Posterior cingulate gyrus (tissue), 11 donors: ENCODE results near the gene DBH.

Source experiments
- DNase-seq, 10 donors: peaks; one replicate each; pipeline versions ENCODE4 v3.0.0 to v3.0.0-alpha.2; 2020 to 2021; ENCODE audit warnings: mixed read lengths in 3 of 10
- intact Hi-C: fragments of 100-400 bp; cut with DNase I; formaldehyde crosslinking; loops from one replicate; pipeline ENCODE4 v1.15.1; 2023

DBH gene

DNA sequence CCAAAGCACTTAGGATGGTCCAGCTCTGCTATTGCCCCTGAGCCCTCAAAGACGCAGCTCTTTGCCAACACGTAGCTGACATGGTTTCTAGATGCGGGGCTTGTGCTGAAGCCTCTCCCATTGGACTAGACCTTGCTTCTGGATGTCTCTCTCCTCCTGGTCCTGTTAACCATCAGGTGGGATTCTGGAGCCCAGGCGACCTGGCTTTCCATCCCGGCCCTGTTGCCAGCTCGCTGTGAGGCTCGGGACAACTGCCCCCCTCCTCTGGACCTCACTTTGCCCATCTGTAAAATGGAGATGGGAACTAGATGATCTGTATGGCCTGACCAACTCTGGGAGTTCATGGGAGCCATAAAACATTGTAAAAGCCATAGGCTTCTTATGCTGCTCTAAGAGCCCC, 4.0 kb downstream of the DBH start:
- peak in 1 of 10 donors; percentile 51 for DNase-seq
- intact Hi-C loops: no loop called here

DNA sequence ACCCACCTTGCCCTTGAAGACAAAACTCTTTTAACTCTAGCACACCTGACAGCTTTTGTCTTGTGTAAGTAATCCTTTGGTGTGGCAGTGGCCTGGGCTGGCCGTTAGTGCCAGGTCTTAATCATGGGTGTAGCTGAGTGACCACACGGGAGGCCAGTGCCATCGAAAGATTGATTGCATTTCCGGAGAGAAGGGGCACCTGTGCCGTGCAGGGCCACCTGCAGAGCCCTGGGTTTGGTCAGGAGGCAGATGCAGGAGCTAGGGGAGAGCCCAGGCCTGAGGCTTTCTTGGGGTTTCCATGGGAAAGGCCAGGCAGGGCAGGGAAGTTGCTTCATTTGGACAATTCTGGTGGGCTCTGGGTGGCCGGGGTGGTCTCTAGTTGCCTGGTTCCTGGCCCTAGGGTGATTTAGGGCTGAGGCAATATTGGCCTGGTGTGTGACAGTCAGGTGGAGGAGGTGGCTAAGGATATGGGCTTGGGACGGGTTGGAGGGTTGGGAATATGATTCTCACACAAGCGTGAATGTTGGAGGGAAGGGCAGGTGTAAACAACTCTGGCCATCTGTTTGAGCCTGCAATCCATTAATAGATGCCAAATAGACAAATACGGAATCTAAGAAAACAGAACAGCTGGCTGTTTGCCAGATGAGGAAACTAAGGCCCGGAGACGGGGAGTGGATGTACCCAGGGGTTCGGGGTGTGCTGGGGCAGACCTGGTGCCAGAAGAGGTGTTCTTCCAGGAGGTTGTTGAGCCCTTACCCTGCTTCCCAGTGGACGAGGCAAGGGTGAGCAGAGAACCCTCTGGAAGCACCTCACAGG, 4.6 kb downstream of the DBH start:
- intact Hi-C loops: no loop called here

GRCh38 chr9:133641396-133641655, 5.2 kb downstream of the DBH start:
- DNase-seq: peak in 2 of 10 donors; percentile 29 to 69
- intact Hi-C loops: no loop called here

More for the DNA sequence above, 4.6 kb downstream of the DBH start:
- peak in 2 of 10 donors; percentile 25 to 41 for DNase-seq

DNA sequence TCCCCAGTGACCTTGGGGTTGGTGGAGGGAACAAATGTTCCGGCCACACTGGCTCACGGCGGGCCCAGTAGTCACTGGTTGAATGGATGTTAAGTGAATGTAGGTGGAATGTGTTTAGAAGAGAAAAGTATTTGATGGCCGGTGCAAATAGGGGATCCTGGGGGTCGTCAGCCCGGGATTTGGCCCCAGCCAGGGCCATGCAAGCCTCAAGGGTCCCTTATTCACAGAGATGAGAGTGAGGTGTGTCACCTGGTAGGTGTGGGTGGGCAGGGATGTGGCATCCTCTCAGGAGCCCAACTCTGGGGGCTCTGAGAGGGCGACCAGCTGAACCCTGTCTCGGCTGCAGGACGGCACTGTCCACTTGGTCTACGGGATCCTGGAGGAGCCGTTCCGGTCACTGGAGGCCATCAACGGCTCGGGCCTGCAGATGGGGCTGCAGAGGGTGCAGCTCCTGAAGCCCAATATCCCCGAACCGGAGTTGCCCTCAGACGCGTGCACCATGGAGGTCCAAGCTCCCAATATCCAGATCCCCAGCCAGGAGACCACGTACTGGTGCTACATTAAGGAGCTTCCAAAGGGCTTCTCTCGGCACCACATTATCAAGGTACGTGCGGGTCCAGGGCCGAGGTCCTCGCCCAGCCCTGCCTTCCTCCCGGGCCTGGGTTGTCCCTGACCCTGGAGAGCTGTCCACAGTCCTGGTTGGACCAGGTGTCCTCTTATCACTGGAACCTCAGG, 5.9 kb downstream of the DBH start:
- peak in 2 of 10 donors; percentile 48 to 54 for DNase-seq
- intact Hi-C loops: no loop called here

DNA sequence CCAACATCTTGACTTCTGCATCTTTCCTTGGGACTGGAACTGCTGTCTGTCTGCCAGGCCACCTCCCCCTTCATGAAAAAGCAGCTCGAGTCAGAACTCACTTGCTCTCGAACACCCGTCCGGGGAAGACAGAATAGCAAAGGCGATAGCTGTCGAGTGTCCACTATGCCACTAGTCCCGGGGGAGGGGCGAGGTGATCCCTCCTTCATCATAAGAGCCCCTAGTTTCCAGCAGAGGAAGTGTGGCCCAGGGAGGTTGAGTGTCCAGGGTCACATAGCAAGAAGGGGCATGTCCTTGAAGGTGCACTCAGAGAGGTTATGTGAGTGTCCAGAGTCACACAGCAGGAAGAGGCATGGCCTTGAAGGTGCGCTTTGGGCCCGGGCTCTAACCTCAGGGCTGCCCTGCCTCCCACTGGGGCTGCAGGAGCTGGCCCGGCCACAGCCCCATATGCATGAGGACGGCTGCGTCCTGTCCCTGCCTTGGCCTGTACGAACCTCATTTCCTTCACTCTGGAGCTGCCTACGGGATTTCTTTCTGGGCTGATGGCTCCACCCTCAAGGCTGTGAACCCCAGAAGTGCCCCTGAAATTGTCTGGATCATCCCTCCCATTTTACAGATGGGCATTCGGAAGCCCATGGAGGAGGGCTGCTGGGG, 6.7 kb downstream of the DBH start:
- intact Hi-C loops: no loop called here
- DNase-seq: peak in 2 of 10 donors; percentile 18 to 54

GRCh38 chr9:133643362-133643755, 7.2 kb downstream of the DBH start:
- intact Hi-C loops: no loop called here
- DNase-seq: peak in 2 of 10 donors; percentile 45 to 57

DNA sequence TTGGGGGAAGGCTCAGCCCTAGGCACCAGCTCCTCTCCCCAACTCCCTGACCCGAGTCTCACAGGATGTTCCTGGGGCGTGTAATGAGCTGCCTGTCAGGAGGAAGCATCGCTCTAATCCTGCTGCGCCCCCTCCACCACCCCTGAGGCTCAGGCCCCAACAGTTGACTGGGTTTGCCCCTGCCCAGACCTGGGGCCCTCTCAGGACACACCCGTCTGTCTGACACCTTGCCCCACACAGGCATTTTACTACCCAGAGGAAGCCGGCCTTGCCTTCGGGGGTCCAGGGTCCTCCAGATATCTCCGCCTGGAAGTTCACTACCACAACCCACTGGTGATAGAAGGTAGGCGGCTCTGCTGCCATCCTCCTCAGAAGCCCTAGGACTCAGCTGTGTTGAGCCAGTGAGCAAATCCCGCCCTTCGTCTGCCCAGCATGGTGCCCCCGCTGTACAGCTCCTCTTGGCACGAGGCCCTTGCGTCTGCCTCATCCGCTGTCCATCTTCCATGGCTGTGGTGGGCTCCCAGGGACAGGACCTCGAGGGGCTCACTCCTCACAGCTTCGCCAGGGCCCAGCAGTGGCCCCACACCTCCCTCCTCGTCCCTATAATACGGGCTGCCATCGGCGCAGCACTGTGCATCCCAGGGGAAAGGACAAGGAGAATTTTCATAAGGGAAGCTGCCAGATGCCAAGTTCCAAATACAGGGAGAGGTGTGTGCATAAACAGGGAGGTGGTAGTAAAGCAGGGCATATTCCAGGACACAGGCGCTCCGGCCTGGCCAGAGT, 8.0 kb downstream of the DBH start:
- intact Hi-C loops: no loop called here

DNA sequence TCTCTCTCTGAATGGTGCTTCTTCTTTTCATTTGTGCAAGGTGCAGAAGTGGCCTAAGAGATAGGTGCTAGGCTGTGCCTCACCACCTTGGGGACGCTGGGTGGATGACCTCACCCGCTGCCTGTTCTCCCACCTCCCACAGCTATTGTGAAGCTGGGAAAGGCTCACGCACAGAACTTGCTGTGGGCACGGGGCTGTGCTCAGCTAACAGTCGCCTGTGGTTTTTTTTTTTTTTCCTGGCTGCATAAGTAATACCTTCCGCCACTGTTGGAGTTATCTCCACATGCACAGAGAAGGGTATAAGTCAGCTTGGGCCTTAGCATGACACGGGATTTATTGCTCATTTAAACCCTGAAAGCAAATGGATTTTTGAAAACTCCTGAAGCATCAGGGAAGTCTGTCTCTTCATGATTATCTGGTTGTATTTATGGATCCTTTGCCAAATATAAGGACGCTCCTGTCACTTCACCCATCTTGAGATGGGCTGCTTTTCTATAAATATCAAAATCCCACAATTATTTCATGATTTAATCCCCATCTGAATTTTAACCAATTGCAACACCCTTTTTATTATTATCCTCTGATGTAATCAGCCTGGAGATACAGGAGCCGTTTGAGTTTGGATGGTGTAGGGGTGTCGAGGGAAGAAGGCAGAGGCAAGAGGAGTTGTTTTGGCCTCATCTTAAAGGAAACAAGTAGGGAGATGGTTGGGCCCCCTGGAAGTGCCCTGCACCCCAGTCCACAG, 9.0 kb downstream of the DBH start:
- intact Hi-C loops: no loop called here
- peak in 2 of 10 donors; percentile 62 to 76 for DNase-seq

More for the DNA sequence above, 8.0 kb downstream of the DBH start:
- DNase-seq: peak in 3 of 10 donors; percentile 49 to 60 (median 60)

DNA sequence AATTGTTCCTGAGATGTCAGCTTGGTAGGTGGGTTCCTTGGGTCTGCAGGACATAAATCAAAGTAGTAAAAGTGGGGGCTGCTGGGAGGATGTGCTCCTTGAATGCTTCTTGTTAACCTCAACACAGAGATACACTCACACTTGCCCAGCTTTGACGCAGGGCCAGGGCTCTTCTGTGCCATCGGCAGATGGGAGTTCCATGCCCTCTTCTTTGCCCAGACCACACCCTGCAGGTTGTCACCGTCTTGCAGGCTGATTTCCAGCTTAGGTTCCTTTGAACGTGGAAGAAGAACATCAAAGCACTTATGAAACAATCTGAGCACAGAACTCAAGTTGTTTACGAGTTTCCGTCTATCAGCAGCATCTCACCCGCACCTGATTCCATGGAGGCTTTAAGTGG, 11.0 kb downstream of the DBH start:
- intact Hi-C loops: no loop called here
- peak in 1 of 10 donors; percentile 9 for DNase-seq

DNA sequence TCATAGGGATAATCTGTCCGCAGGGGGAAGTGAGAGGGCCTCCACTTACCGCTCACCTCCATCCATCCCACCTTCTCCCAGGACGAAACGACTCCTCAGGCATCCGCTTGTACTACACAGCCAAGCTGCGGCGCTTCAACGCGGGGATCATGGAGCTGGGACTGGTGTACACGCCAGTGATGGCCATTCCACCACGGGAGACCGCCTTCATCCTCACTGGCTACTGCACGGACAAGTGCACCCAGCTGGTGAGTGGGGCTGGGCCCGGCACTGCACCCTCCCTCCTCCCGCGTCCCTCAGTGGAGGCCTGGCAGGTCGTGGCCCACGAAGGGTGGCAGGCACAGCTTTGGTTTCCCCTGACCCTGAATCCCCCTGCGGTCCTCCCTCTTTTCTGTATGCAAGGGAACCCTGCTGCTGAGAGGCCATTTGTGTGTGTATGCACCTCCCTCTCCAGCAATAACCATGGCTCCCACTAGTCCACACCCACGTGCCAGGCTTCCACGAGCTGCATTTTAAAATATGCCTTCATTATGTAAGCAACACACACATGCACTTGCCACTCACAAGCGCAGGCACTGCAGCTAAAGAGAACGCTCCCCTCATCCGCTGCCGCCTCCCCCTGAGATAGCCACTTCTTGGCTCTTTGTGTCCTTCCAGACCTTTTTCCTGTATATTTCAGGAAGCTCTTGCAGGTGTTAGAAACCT, 11.8 kb downstream of the DBH start:
- DNase-seq: peak in 3 of 10 donors; percentile 41 to 76 (median 48)
- intact Hi-C loops: no loop called here

GRCh38 chr9:133649194-133649593, 13.0 kb downstream of the DBH start:
- DNase-seq: peak in 1 of 10 donors; percentile 13
- intact Hi-C loops: no loop called here

GRCh38 chr9:133650026-133650425, 13.9 kb downstream of the DBH start:
- no peak for DNase-seq
- intact Hi-C loops: loop anchor here (5.0 kb wide), 1 partner anchor 37 kb away; no protein-coding TSS in a partner anchor

DNA sequence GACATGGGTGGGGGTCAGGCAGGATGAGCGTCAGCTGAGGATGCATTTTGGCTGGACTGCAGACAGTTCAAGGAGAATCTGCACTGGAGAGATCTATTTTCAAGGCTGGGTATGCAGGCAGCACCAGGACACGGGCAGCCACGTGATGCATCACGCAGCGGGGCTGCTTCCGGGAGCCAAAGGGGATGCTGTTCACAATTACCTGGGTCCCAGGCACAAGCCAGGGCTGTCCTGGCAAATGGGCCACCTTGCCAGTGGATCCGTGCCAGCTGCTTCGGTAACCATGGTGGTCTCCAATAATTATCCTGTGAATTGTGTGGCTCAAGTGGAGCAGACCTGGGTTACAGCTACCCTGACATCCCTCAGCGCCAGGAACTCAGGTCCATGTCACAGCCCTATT, 17.5 kb downstream of the DBH start:
- intact Hi-C loops: loop anchor here (5.0 kb wide), 1 partner anchor 34 kb away; no protein-coding TSS in a partner anchor
- no peak for DNase-seq

GRCh38 chr9:133654736-133655657, 18.8 kb downstream of the DBH start:
- DNase-seq: no peak
- intact Hi-C loops: loop anchor here (5.0 kb wide), 1 partner anchor 32 kb away; no protein-coding TSS in a partner anchor

GRCh38 chr9:133655701-133656100, 19.5 kb downstream of the DBH start:
- DNase-seq: no peak
- intact Hi-C loops: no loop called here

GRCh38 chr9:133656211-133657119, 20.3 kb downstream of the DBH start:
- intact Hi-C loops: no loop called here
- DNase-seq: no peak

DNA sequence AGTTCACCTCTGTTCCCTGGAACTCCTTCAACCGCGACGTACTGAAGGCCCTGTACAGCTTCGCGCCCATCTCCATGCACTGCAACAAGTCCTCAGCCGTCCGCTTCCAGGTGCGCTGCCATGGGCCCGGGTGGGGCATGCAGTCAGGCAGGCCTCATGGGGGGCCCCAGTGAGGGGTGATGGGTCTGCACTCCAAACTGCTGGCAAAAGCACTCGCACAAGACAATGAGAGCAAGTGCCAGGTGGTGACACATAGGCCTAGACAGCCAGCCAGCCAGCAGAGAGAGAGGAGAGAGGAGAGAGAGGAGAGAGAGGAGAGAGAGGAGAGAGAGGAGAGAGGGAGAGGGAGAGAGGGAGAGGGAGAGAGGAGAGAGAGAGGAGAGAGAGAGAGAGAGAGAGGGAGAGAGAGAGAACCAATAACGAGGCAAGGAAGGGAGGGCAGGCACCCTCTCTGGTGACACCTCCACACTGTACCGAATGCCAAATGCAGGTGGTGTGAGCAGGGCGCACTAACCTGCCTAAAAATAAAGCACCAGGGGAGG, 21.0 kb downstream of the DBH start:
- intact Hi-C loops: no loop called here
- no peak for DNase-seq
